HEK293T (cell line): ENCODE data around the gene PSMA1.

Experiments
- BHLHE40 ChIP-seq: fragments of 450-650 bp; IDR thresholded peaks from 2 replicates; pipeline ENCODE4 v1.6.1; 2016; ENCODE audit warnings: mild to moderate bottlenecking, moderate library complexity, borderline replicate concordance
- ELF4 ChIP-seq: fragments of 450-650 bp; IDR thresholded peaks from 2 replicates; pipeline ENCODE4 v1.6.1; 2017; ENCODE audit warnings: antibody characterized with exemption
- FOXA1 ChIP-seq: fragments of 450-650 bp; IDR thresholded peaks from 2 replicates; pipeline ENCODE4 v1.6.1; 2016; ENCODE audit warnings: mild to moderate bottlenecking
- FOXM1 ChIP-seq: fragments of 450-650 bp; IDR thresholded peaks from 2 replicates; pipeline ENCODE4 v1.6.1; 2017; ENCODE audit warnings: mild to moderate bottlenecking, borderline replicate concordance
- HDGF ChIP-seq: fragments of 450-650 bp; IDR thresholded peaks from 2 replicates; pipeline ENCODE4 v1.6.1; 2017; ENCODE audit warnings: antibody characterized with exemption, borderline replicate concordance
- L3MBTL2 ChIP-seq: fragments of 450-650 bp; conservative IDR thresholded peaks from 2 replicates; pipeline ENCODE4 v1.6.1; 2016; ENCODE audit warnings: mild to moderate bottlenecking
- LEF1 ChIP-seq: fragments of 450-650 bp; IDR thresholded peaks from 2 replicates; pipeline ENCODE4 v1.6.1; 2017; ENCODE audit warnings: mild to moderate bottlenecking, borderline replicate concordance
- NFRKB ChIP-seq: fragments of 450-650 bp; IDR thresholded peaks from 2 replicates; pipeline ENCODE4 v1.6.1; 2016; ENCODE audit warnings: mild to moderate bottlenecking, moderate library complexity
- SP1 ChIP-seq: fragments of 450-650 bp; IDR thresholded peaks from 2 replicates; pipeline ENCODE4 v1.6.1; 2017
- SUZ12 ChIP-seq: fragments of 450-650 bp; IDR thresholded peaks from 2 replicates; pipeline ENCODE4 v1.6.1; 2016; ENCODE audit warnings: mild to moderate bottlenecking
- TARDBP ChIP-seq: fragments of 450-650 bp; IDR thresholded peaks from 2 replicates; pipeline ENCODE4 v1.6.1; 2016
- ZNF384 ChIP-seq: fragments of 450-650 bp; IDR thresholded peaks from 2 replicates; pipeline ENCODE4 v1.6.1; 2016

- TF ChIP-seq BHLHE40, result no peak
- TF ChIP-seq NFRKB, result no peak
- no peak for TF ChIP-seq ELF4
- TF ChIP-seq SP1, result no peak
- no peak for TF ChIP-seq LEF1
- TF ChIP-seq HDGF, result no peak
- no peak for TF ChIP-seq SUZ12
- TF ChIP-seq FOXA1, result no peak
- no peak for TF ChIP-seq FOXM1
- TF ChIP-seq TARDBP, result no peak
- TF ChIP-seq L3MBTL2, result no peak
- no peak for TF ChIP-seq ZNF384
Observed at GRCh38 chr11:14503023-14503422, 17.2 kb downstream of the PSMA1 start.
